ENCODE measurements around the gene STARD13.

The STARD13 gene

DNA sequence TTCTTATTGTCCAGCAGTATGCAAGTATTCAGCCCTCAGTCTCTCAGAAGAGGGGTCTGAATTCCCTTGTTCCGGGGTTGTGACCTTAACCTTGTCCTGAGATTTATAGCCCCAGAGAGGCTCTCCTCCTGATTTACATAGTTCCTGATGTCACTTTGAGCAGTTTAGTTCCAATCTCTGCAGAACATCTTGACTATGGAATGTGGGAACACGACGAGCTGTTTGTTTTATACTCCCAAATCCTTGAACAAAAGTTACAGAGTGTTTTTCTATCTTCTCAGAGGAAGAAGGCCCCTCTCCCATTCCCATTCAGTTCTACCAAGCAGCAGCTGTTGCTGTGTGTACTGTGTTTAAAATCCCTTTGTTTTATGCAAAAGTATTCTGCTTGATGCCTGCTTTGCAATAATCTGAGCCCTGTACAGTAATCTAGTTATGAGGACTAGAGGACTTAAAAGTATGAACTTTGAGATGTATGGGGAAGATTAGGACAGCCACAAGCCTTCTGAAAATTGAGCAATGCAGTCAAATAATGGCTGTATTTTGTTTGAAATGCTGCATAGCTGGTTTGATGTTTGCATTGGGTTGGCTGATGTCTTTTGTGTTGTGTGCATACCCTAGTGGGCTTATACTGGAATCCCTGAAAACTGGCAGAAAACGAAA is 194.7 kb downstream of the STARD13 start:
- no peaks in the 10 kb centered on the region for H3K9me3 ChIP-seq (ENCODE audit: control insufficient read depth, insufficient read depth, low read length)
- no peaks in the 10 kb centered on the region for H3K27me3 ChIP-seq (ENCODE audit: control insufficient read depth, insufficient read depth, low read length)
- no peak for DNase-seq (ENCODE audit: low read depth, low spot score)
- H3K27ac ChIP-seq (ENCODE audit: low read length): no peak overlapping the region
- H3K4me1 ChIP-seq (ENCODE audit: control insufficient read depth, insufficient read depth, low read length): peaks cover 3% of the 10 kb centered on the region; the same call in 1 of the 2 replicates
- H3K4me3 ChIP-seq (ENCODE audit: low read length): no peak overlapping the region
- no peaks in the 10 kb centered on the region for H3K36me3 ChIP-seq (ENCODE audit: control insufficient read depth, insufficient read depth, low read length)
- WGBS (ENCODE audit: insufficient coverage, insufficient read length): no CpG with 5 or more reads among the region's 4 CpGs

DNA sequence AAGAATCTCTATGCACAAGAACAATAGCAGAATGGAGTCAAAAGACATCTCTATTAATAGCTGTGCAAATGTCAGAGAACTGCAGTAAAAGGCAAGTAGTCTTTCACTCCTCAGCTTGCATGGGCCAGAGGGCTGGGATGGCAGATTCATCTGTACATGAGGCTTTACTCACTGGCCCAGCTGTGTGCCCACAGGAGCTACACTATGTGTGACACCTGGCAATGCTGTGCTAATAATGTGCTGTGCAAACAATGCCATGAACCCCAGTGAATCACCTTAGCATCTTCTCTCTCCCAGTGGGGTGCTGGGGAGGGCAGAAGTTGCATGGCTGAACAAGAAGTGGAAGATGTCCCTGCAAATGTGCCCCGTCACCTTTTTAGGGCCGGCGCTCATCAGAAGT is 196.2 kb downstream of the STARD13 start:
- Histone ChIP-seq H3K9me3 (ENCODE audit: control insufficient read depth, insufficient read depth, low read length) (no peaks in the 10 kb centered on the region), H3K36me3 (ENCODE audit: control insufficient read depth, insufficient read depth, low read length) (no peaks in the 10 kb centered on the region), H3K27ac (ENCODE audit: low read length) (no peak overlapping the region), H3K4me1 (ENCODE audit: control insufficient read depth, insufficient read depth, low read length) (peaks cover 3% of the 10 kb centered on the region; the same call in 1 of the 2 replicates), H3K4me3 (ENCODE audit: low read length) (no peak overlapping the region), H3K27me3 (ENCODE audit: control insufficient read depth, insufficient read depth, low read length) (no peaks in the 10 kb centered on the region)
- DNase-seq (ENCODE audit: low read depth, low spot score): no peak
- no CpG with 5 or more reads among the region's 3 CpGs for WGBS (ENCODE audit: insufficient coverage, insufficient read length)

DNA sequence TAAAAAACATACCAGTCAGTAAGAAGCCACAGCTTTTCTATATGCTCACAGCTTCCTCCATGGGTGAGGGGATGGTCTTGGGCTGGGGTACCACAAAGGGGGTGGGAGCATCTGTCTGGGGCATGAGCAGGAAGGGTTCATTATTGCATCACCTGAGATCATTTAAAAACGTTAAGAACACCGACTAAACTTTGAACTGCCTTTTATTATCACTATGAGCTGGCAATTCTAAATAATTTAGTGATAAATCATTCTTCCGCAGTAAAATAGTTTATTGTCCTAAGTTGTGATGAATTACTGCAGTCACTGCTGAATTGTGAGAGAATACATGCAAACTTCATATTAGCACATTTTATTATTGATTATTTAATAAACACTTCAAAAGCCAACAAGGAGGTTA is 197.8 kb downstream of the STARD13 start:
- WGBS (ENCODE audit: insufficient coverage, insufficient read length): no CpG with 5 or more reads among the region's 3 CpGs
- H3K9me3 ChIP-seq (ENCODE audit: control insufficient read depth, insufficient read depth, low read length): no peaks in the 10 kb centered on the region
- peaks cover 3% of the 10 kb centered on the region; the same call in 1 of the 2 replicates for H3K4me1 ChIP-seq (ENCODE audit: control insufficient read depth, insufficient read depth, low read length)
- H3K4me3 ChIP-seq (ENCODE audit: low read length): no peak overlapping the region
- no peak for DNase-seq (ENCODE audit: low read depth, low spot score)
- no peak overlapping the region for H3K27ac ChIP-seq (ENCODE audit: low read length)
- H3K36me3 ChIP-seq (ENCODE audit: control insufficient read depth, insufficient read depth, low read length): no peaks in the 10 kb centered on the region
- no peaks in the 10 kb centered on the region for H3K27me3 ChIP-seq (ENCODE audit: control insufficient read depth, insufficient read depth, low read length)

DNA sequence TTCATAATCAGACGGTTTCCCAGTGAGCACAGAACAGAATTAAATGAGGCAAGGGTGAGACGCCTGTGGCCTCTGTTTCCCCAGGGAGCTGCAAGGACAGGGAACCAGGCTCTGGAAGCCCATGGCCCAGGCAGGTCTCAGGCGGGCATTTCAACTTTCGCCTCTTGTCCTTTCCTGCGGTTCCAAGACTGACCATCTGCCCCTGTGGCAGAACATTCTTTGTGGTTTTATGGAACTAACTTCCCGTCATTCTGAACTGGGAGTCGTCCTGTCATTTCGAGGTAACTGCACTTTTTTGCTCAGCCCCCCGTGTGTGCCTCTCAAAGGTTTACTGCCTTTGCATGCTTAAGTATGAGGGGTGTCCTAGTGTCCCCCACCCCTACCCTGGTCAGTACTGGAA is 198.5 kb downstream of the STARD13 start:
- H3K4me1 ChIP-seq (ENCODE audit: control insufficient read depth, insufficient read depth, low read length): no peaks in the 10 kb centered on the region
- no peak overlapping the region for H3K4me3 ChIP-seq (ENCODE audit: low read length)
- H3K27me3 ChIP-seq (ENCODE audit: control insufficient read depth, insufficient read depth, low read length): no peaks in the 10 kb centered on the region
- no peaks in the 10 kb centered on the region for H3K36me3 ChIP-seq (ENCODE audit: control insufficient read depth, insufficient read depth, low read length)
- no peak for DNase-seq (ENCODE audit: low read depth, low spot score)
- H3K27ac ChIP-seq (ENCODE audit: low read length): no peak overlapping the region
- no CpG with 5 or more reads among the region's 9 CpGs for WGBS (ENCODE audit: insufficient coverage, insufficient read length)
- no peaks in the 10 kb centered on the region for H3K9me3 ChIP-seq (ENCODE audit: control insufficient read depth, insufficient read depth, low read length)

DNA sequence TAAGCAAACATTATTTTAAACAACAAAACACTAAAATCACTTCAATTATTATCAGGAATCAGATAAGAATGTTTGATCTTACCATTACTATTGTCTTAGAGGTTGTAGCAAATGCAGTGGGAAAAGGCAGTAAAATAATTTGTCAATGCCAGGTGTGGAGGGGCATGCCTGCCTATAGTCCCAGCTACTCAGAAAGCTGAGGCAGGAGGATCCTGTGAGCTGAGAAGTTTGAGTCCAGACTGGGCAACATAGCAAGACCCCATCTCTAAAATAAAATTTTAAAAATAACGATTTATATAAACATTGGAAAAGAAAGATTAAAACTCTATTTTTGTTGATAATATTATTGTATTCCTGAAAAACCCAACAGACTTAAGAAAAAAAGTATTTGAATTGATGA is 202.5 kb downstream of the STARD13 start:
- Histone ChIP-seq H3K9me3 (ENCODE audit: control insufficient read depth, insufficient read depth, low read length) (no peaks in the 10 kb centered on the region), H3K27ac (ENCODE audit: low read length) (no peak overlapping the region), H3K4me3 (ENCODE audit: low read length) (no peak overlapping the region), H3K36me3 (ENCODE audit: control insufficient read depth, insufficient read depth, low read length) (no peaks in the 10 kb centered on the region), H3K27me3 (ENCODE audit: control insufficient read depth, insufficient read depth, low read length) (no peaks in the 10 kb centered on the region), H3K4me1 (ENCODE audit: control insufficient read depth, insufficient read depth, low read length) (no peaks in the 10 kb centered on the region)
- DNase-seq (ENCODE audit: low read depth, low spot score): no peak
- WGBS (ENCODE audit: insufficient coverage, insufficient read length): no CpG with 5 or more reads among the region's 1 CpG

DNA sequence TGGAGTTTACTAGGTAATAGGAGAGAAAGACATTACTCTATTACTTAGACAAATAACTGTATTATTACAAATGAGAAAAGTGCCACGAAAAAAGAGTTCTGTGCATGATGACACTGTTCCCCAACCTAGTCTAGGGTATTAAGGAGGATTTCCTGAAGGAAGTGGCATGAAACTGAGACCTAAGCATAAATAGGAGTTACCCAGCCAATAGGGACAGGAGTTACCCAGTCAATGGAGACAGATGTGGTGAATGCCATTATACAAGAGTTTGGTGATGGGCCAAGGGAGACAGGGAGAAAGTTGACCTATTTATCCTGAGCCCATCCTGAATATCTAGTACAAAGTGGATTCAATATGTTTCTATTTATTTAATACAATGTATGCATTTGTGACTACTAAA is 203.9 kb downstream of the STARD13 start:
- H3K4me3 ChIP-seq (ENCODE audit: low read length): no peak overlapping the region
- no peaks in the 10 kb centered on the region for H3K27me3 ChIP-seq (ENCODE audit: control insufficient read depth, insufficient read depth, low read length)
- no CpG with 5 or more reads among the region's 1 CpG for WGBS (ENCODE audit: insufficient coverage, insufficient read length)
- H3K4me1 ChIP-seq (ENCODE audit: control insufficient read depth, insufficient read depth, low read length): no peaks in the 10 kb centered on the region
- no peak for DNase-seq (ENCODE audit: low read depth, low spot score)
- H3K9me3 ChIP-seq (ENCODE audit: control insufficient read depth, insufficient read depth, low read length): no peaks in the 10 kb centered on the region
- H3K27ac ChIP-seq (ENCODE audit: low read length): no peak overlapping the region
- no peaks in the 10 kb centered on the region for H3K36me3 ChIP-seq (ENCODE audit: control insufficient read depth, insufficient read depth, low read length)

DNA sequence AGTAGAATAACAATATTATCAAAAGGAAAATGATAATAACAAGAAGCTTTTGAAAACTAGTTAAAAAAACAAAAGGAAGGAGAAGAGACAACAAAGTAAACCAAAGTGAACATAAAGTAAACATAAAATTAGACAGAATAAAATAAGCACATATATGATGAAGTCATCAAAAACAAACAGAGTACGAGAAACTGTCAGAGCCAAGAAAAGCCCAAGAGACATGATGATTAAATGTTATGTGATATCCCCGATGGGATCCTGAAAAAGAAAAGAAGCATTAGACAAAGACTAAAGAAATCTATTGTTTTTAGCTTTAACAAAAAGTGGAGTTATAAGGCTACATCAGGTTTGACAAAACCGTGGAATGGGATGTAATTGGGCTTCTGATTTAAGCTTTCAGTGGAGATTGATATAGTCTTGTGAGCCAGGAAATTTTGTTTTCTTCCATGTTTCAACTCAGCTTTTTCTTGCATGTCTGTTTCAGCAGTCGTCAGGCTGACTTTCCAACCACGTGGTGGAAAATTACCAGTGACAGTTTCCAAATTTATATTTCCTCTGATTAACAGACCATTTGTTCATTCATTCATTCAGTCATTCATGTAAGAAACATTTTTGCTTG is 204.5 kb downstream of the STARD13 start:
- Histone ChIP-seq H3K4me1 (ENCODE audit: control insufficient read depth, insufficient read depth, low read length) (no peaks in the 10 kb centered on the region), H3K9me3 (ENCODE audit: control insufficient read depth, insufficient read depth, low read length) (no peaks in the 10 kb centered on the region), H3K36me3 (ENCODE audit: control insufficient read depth, insufficient read depth, low read length) (no peaks in the 10 kb centered on the region), H3K4me3 (ENCODE audit: low read length) (no peak overlapping the region), H3K27ac (ENCODE audit: low read length) (no peak overlapping the region), H3K27me3 (ENCODE audit: control insufficient read depth, insufficient read depth, low read length) (no peaks in the 10 kb centered on the region)
- DNase-seq (ENCODE audit: low read depth, low spot score): no peak
- no CpG with 5 or more reads among the region's 5 CpGs for WGBS (ENCODE audit: insufficient coverage, insufficient read length)

DNA sequence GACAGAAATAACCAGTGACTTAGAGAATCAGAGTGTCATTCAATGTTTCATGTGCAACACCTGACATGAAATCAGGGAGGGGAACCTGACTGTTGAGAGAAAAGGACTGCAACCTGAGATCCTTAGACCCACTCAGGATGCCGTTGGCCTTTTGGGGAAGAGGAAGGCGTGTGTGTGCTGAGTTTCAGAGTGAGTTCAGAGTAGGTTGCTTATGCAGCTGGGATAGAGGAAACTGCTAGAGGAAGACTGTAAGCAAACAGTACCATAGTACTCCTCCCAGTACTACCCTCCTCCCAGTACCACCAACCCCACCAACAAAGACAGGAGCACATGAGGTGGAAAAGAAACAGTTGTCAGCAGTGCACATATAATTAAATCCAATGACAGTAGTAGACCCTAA is 205.6 kb downstream of the STARD13 start:
- no peak overlapping the region for H3K27ac ChIP-seq (ENCODE audit: low read length)
- no peak overlapping the region for H3K4me3 ChIP-seq (ENCODE audit: low read length)
- no CpG with 5 or more reads among the region's 2 CpGs for WGBS (ENCODE audit: insufficient coverage, insufficient read length)
- H3K27me3 ChIP-seq (ENCODE audit: control insufficient read depth, insufficient read depth, low read length): no peaks in the 10 kb centered on the region
- no peak for DNase-seq (ENCODE audit: low read depth, low spot score)
- no peaks in the 10 kb centered on the region for H3K4me1 ChIP-seq (ENCODE audit: control insufficient read depth, insufficient read depth, low read length)
- no peaks in the 10 kb centered on the region for H3K9me3 ChIP-seq (ENCODE audit: control insufficient read depth, insufficient read depth, low read length)
- H3K36me3 ChIP-seq (ENCODE audit: control insufficient read depth, insufficient read depth, low read length): no peaks in the 10 kb centered on the region

DNA sequence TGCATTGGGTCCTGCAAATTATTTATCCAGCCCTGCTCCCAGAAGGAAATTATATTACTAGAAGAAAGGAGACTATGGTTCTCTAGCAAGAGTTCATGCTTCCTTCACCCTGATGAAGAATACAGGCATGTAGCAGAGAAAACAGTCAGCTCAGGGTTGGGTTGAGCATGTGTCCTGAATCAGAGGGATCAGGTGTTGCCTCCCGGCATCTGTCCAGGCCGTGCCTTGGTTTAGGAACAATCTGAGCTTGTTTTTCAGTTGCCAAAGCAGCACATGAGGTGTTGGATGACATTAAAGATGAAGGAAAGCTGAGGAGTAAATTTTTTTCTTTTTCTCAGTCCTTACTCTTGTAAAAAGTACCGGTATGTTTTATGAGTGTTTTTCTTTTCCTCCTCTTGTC is 207.3 kb downstream of the STARD13 start:
- no peak for DNase-seq (ENCODE audit: low read depth, low spot score)
- Histone ChIP-seq H3K27me3 (ENCODE audit: control insufficient read depth, insufficient read depth, low read length) (no peaks in the 10 kb centered on the region), H3K9me3 (ENCODE audit: control insufficient read depth, insufficient read depth, low read length) (no peaks in the 10 kb centered on the region), H3K27ac (ENCODE audit: low read length) (no peak overlapping the region), H3K4me1 (ENCODE audit: control insufficient read depth, insufficient read depth, low read length) (no peaks in the 10 kb centered on the region), H3K4me3 (ENCODE audit: low read length) (no peak overlapping the region), H3K36me3 (ENCODE audit: control insufficient read depth, insufficient read depth, low read length) (no peaks in the 10 kb centered on the region)
- no CpG with 5 or more reads among the region's 3 CpGs for WGBS (ENCODE audit: insufficient coverage, insufficient read length)

DNA sequence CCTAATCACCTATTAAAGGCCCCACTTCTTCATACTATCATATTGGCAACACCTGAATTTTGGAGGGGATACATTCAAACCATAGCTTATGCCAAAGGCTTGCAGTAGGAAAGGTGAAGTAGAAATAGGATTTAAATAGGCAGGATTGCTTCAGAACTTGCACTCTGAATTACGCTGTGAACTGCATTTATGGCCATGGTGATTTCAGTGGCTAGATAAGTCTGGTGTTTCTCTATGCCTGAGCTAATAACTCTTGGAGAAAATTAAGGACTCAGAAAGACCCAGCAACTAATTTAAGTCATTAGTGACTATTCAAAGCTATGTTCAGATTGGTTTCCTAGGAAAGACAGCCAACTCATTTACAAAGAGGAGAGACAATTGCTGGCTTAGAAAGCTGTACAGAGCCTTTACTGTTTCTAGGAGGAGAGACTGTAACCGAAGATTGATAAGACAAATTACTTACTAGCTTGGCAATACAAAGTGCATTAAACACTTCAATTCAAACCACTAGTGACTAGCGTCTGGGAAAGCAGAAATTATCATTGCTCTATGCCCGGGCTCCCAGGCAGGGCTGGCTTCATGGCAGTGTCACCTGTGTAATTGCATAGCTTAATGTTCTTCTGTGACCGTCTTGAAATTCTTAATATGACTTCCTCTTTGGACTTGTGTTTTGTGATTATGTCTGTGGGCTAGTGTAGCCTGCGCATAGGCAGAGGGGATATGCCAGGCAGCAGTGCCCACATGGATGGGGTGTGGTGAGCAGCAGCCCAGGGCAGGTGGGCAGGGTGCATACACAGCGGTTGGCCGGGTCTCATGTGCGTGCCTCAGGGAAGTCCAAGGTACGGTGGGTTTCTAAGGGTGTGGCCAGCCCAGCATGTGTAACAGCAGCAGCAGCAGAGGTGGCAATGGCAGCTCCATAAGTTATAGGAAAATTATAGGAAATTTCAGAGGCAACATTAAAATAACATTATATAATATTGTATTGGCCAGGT is 209.3 kb downstream of the STARD13 start:
- no peak overlapping the region for H3K4me3 ChIP-seq (ENCODE audit: low read length)
- DNase-seq (ENCODE audit: low read depth, low spot score): no peak
- H3K4me1 ChIP-seq (ENCODE audit: control insufficient read depth, insufficient read depth, low read length): no peaks in the 10 kb centered on the region
- H3K9me3 ChIP-seq (ENCODE audit: control insufficient read depth, insufficient read depth, low read length): no peaks in the 10 kb centered on the region
- H3K36me3 ChIP-seq (ENCODE audit: control insufficient read depth, insufficient read depth, low read length): no peaks in the 10 kb centered on the region
- WGBS (ENCODE audit: insufficient coverage, insufficient read length): no CpG with 5 or more reads among the region's 10 CpGs
- no peaks in the 10 kb centered on the region for H3K27me3 ChIP-seq (ENCODE audit: control insufficient read depth, insufficient read depth, low read length)
- H3K27ac ChIP-seq (ENCODE audit: low read length): no peak overlapping the region

All from iPS DF 6.9 (cell line).